HG03354 (cell line): ENCODE measurements around the gene AASDH.
A peak's percentile ranks its signal among the peaks of the same experiment; 100 is the strongest.

Source experiments
- ATAC-seq: cut with Tn5 transposase; IDR thresholded peaks from one replicate; pipeline ENCODE4 v1.9.1; 2021; ENCODE audit warnings: mild to moderate bottlenecking; ENCODE audit not compliant: unreplicated experiment, poor library complexity, severe bottlenecking

AASDH gene, protein sequence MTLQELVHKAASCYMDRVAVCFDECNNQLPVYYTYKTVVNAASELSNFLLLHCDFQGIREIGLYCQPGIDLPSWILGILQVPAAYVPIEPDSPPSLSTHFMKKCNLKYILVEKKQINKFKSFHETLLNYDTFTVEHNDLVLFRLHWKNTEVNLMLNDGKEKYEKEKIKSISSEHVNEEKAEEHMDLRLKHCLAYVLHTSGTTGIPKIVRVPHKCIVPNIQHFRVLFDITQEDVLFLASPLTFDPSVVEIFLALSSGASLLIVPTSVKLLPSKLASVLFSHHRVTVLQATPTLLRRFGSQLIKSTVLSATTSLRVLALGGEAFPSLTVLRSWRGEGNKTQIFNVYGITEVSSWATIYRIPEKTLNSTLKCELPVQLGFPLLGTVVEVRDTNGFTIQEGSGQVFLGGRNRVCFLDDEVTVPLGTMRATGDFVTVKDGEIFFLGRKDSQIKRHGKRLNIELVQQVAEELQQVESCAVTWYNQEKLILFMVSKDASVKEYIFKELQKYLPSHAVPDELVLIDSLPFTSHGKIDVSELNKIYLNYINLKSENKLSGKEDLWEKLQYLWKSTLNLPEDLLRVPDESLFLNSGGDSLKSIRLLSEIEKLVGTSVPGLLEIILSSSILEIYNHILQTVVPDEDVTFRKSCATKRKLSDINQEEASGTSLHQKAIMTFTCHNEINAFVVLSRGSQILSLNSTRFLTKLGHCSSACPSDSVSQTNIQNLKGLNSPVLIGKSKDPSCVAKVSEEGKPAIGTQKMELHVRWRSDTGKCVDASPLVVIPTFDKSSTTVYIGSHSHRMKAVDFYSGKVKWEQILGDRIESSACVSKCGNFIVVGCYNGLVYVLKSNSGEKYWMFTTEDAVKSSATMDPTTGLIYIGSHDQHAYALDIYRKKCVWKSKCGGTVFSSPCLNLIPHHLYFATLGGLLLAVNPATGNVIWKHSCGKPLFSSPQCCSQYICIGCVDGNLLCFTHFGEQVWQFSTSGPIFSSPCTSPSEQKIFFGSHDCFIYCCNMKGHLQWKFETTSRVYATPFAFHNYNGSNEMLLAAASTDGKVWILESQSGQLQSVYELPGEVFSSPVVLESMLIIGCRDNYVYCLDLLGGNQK

DNA sequence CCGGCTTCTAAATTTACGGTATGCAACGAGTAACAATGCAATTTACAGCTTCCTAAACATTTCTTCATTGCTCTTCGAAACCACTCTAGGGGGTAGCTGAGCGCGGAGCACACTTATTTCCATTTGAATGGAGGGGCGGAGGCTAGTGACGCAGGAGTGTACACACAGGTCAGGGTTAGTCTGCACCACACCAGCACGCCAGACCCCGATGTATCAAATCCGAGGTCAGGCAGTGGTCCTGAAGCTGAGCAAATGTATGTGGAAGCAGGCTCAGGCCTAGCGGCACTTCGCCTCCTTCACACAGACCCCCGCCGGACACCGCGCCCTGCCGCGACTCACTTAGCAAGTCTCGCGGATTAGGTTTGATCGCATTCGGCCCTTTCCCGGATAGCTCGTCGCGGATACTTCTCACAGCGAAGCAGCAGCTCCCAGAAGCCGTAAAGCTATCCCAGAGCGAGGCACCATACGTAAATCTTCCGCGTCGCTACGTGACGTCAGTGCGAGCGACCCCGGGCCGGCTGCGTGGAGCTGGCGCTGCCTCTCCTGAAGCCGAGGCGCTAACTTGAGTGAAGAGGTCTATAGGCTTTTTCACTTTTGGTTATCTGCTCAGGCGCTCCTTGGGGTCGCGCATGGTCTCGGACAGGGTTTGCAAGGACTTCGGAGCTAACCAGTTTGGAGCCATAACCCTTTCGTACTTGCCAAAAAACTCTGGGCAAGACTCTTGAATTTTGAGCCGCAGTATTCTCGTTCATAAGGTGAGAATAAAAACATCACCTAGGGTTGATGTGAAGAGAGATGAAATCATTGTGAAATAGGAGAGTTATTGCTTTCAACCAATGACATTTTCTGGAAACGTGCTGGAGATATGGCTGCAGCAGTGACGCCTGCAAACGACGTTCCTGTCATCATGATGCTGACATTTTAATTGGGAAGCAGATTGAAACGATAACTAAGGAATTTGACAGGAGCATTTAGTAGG is at the start of gene AASDH:
AASDH (minus strand) TSS at position 469 of the 979 bp plus-strand sequence. CDS start 3,192 bp downstream, outside the sequence.
- ATAC-seq, result peak; percentile 96

DNA sequence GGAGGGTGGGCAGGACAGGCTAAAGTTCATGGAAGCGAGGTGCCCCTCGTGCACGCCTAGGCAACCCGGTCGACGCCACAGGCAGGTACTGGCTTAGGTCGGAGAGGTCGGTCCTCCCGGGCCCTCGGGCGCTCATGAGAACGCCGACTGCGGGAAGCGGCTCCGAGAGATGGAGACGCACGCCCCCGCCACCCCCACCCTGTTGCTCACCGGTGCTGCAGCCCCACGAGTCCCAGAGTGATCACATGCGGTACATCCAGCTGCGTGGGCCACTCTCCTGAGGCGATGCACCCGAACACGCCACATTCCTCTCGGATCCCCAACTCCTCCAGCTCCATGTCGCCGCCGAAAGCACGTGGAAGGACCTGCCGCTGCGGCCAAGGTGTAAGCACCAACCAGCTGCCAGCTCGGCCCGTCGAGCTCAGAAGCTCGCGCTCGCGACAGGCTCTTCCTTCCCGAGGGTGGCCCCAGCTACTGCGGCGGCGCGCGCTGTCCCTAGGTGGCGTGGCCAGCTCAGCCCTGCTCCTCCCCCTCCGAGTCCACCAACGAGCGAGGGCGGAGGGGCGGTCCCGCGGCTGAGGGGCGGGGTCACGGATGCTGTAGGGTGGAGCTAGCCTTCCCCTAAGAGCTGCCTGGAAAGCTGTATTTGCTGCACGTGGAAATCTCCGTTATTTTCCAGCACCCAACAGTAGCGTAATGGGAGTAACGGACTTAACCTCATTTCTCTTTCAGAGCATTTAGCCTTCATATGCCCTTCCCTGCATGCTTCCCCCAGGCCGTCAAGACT is 48.0 kb upstream of the AASDH start, which contains the start of gene PPAT:
PPAT (minus strand) TSS at position 476 of the 787 bp plus-strand sequence; CDS start at position 338, 138 bp downstream.
- peak; percentile 79 for ATAC-seq

DNA sequence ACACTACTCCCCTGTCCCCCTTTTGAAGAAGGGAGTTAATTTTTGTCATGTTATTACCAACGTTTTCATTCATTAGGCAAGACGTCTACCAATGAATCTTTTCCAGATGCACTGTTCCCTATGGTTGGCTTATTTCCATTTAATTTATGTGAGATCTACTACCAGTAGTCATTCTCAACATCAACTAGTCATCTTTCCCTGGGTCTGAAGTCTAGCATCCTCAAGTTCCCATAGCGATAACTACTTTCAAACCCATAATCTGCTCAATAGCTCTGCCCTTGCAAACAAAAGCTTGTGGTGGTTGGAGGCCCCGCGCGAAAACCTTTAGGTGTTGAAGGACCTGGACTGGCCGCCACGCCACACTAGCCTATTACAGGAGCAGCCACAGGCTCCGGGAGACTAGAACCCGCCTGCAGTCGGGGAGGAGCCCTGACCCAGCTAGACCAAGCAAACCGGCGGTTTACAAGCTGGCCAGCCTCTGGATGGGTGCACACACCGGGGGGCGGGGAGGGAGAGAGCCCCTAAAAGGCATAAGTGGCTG is 47.4 kb upstream of the AASDH start:
- ATAC-seq, result peak; percentile 21

DNA sequence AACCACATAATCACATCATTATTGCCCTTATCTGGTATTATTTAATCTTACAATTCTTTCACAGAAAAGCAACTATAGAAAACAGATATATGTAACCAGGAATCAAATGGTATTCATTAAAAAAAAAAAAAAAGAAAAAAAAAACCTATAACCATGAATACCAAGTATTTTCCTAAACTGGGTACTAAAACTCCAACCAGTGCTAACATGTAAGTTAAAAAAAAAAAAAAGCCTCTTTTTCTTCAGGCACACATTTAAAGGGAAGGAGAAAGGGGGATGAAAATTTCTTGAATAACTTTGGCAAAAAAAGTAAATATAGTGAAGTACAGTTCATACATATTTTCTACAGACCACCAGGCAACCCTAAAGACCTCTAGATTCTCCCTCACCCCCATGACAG is 46.0 kb upstream of the AASDH start:
- ATAC-seq, result no peak

DNA sequence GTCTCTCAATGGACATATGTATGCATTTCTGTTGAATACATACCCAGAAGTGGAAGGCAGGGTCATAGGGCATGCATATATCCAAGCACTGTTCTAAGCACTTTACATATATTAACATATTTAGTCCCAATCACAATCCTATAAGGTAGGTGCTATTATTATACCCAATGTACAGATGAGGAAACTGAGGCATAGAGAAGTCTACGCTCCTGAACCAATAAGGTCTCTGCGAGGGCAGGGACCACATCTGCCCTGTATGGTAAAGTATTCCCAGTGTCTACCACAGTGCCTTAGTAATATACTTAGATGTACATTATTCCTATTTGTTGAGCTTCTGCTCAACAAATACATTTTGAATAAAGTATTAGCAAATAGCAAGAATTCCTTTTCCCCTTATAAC is 42.9 kb upstream of the AASDH start:
- no peak for ATAC-seq

DNA sequence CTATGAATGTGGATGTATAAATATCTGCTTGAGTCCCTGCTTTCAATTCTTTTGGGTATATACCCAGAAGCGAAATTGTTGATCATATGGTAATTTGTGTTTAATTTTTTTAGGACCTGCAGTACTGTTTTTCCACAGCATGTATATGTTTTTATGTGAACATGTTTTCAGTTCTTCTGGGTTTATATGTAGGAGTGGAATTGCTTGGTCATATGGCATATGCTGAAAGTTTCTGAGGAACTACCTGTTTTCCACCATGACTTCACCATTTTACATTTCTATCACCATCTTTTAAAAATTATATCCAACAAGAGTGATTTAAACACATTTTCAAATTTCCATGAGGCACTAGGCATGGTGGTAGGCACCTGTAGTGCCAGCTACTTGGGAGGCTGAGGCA is 39.9 kb upstream of the AASDH start:
- ATAC-seq, result no peak

DNA sequence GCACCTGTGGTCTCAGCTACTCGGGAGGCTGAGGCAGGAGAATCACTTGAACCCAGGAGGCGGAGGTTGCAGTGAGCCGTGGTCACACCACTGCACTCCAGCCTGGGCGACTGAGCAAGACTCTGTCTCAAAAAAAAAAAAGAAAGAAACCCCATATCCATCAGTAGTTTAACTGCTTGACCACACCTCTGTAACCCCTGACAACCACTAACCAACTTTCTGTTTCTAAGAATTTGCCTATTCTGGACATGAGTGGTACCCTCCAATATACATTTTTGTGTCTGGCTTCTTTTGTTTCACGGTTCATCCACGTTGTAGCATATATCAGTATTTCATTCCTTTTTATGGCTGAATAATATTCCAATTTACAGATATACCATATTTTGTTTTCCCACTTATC is 39.0 kb upstream of the AASDH start:
- peak; percentile 98 for ATAC-seq

DNA sequence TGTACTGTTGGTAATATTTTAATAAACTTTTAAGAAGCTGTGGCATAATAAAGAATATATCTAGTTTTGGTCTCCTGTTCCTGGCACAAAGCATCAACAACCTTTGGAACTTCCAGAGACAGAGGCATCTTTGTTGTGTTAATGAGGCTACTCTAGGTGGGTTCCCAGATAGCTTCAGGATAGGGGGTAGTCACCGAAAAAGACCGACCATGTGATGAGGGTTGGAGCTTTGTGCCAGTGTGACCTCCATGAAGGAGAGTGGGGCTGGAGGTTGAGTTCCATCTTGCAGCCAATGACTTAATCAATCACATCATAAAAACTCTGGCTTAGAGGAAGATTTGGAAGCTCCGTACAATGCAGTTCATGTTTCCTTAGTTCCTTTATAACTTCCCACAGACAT is 38.2 kb upstream of the AASDH start:
- peak; percentile 3 for ATAC-seq

DNA sequence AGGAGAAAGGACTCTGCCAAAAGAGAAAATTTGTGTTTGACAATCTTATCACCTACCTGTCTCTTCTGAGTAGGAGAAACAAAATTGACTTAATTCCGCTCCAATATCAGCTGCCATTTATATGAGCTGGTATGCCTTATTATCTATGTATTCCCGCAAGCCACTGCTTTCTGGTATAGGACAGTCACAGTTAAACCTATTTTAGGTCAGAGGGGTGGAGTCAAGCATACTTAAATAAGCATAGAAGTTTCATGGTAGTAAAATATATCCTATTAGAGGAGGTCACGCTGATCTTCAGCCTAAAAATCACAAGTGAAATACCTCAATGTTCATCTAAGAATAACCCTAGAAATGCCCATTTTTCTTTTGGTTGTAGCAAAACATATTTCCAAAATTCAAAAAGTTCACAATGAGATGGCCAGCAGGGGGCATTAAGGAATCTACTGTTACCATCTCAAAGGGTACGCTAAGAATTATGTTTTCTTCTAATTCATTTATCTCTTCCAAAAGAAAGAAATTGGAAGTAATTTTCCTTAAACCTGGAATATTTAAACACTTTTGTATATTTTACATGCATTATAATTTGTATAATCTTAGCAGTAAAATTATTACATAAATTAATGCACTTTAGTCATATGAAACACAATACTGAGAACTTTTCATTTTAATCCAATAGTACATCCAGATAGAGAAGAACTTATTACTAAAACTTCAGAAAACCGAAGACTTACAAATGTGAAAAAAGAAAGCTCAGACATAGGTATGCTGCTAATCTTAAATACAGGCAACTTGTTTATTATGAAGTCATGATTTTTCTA is 37.6 kb upstream of the AASDH start:
- no peak for ATAC-seq

DNA sequence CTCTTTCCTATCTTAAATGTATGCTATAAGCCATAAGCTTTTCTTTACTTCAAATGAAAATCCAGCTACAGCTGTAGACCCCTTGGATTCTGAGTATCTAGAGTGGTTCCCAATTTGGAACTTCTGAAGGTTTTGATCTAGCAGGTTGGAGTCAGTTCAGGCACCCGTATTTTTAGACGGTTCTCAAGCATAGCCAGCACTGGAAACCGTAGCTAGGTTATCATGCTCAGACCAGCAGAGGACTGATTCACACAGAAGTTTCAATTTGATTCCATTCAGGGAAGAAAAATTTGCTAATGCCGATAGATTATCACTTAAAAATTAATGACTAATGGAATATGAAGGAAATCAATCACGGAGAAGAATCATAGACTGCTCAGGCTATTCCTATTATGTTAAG is 36.9 kb upstream of the AASDH start:
- ATAC-seq, result no peak

DNA sequence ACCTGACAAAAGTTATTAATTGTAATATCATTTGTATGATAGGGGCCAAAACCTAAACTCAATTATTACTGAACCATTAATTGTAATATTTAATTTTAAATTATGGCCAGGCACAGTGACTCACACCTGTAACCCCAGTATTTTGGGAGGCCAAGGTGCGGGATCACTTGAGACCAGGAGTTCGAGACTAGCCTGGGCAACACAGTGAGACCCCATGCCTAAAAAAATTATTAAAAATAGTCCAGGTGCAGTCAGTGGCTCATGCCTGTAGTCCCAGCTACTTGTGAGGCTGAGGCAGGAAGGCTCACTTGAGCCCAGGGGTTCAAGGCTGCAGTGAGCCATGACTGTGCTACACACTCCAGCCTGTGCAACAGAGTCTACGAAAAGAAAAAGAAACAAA is 30.1 kb upstream of the AASDH start:
- ATAC-seq, result no peak

DNA sequence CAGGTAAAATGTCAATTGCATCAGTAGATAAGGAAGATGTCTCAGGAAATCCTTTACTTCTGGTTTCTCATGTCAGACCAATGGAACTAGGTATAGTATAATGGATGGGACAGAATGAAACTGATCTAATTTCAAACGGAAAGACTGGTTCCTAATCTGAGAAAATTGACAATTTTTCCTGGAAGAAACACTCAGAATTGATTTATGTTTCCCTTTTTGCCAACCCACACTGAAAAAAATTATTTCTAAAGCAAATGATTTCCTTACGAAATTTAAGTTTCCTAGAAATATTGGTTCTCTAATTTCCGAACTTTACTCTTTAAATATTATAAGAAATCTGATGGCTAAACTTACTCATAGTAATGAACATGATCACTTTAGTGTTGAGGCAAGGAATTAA is 29.1 kb upstream of the AASDH start:
- no peak for ATAC-seq

DNA sequence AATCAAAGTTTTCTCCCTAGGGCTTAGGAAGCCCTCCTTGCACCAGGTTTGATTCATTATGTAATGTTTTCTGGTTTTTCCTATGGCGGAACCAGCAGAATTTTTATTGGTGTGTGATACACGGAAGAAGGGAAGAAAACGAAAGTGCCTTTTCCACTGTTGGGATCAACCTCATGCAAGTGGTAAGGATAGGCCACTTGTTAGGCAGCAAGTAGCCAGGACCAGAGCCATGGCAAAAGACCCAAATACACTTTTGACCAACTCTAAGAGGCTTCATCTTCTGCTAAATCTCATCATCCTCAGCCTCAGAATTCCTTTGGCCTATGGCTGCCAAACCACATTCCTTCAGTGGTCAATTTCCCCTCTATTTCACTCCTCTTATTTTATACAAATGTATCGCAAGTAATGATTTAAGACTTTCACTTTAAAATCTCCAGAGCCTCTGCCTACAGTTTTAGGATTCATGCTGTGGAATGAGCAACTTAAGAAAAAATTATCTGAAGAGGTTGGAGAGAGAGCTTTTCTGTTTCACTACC is 26.9 kb upstream of the AASDH start:
- ATAC-seq, result no peak

DNA sequence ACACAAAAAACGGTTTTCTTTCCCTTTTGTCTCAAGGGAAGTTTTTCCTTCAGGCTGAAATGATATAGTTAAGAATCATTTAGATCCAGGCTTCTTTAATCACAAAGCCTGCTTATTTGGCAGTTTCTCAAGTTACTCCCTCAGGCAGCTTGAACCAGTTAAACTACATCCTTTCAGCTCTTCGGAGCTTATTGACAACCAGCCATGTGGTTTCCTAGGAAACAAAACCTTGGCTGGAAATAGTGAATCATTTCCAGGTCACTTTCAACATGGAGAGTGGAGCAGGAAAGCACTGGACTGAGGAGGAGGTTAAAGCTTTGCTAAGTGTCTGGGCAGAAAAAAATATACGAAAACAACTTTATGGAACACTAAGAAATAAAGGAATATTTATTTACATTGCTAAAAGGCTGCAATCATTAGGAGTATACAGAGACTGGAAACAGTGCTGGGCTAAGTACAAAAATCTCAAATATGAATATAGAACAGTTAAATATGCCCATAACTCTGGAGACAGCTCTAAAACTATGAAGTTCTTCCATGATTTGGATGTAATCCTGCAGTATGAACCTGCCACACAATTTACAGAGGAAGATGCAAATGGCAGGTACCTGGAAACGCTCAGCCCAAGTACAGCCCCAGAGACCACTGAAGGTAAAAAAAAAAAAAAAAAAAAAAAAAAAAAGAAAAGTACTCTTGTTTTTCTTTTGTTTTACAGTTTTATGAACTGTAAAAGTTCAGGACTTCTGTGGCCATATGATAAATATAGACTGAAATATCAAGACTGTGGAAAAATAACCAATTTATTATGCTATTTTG is 23.2 kb upstream of the AASDH start:
- ATAC-seq, result peak; percentile 76

DNA sequence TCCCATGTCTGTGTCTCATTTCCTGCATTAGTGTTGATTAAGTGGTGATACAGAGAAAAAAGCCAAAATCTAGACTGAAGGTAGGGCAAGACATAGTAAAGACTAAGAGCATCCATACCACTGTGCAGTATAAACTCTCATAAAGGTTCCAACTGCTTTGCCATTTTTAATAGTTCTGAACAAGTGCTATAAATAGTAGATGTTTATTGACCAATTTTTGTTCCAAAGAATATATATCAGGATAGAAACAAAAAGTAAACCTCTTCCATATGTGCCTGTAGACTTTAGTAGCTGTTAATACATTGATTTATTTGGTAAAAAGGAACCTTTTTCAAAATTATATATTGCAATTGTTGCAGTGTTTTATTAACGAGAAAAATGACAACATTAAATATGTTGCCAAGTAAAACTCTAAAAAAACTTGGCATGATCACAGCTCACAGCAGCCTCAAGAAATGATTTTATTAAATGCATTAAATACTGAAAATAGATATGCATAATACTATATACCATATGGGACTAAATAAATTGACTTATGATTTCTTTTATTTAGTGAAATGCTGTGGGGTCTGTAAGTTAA is 22.3 kb upstream of the AASDH start:
- ATAC-seq, result no peak

DNA sequence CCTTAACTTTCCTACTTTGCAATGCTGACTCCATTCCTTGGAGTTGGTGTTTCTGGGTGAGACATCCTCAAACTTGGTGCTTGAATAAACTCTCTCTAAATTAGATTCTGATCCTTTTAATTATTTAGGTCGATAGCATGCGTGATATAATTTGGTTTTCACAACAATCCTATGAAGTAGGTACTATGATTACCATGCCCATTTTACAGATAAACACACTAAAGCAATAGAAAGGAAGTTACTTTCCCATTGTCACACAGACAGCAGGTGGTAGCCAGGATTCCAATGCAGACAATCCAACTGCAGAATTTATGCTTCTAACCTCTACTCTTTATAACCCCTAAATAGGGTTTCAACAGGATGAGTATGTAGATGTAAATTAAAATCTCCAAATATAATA is 21.7 kb upstream of the AASDH start:
- no peak for ATAC-seq
